Stomach (tissue), 9 donors: ENCODE data around the gene PKLR. TPM values are rescaled to one million over a fixed set of nuclear protein-coding genes. Genes with fewer than 3 reads are reported as not detected.

Experiments
- DNase-seq, 2 donors: peaks; one replicate each; pipeline versions ENCODE4 v3.0.0 to v3.0.0-alpha.2; 2013 to 2019
- H3K27ac ChIP-seq, 5 donors: fragments of 200-600 bp in 4 of 5; sonication (generic) in 4 of 5; one replicate each; pipeline ENCODE4 v1.5.1; 2013 to 2019; ENCODE audit warnings: mild to moderate bottlenecking in 1 of 5, moderate library complexity in 1 of 5
- H3K27me3 ChIP-seq, 3 donors: fragments of 200-600 bp; sonication (generic); one replicate each; pipeline ENCODE4 v1.5.1; 2017 to 2019; ENCODE audit warnings: mixed run types in 1 of 3
- H3K36me3 ChIP-seq, 4 donors: fragments of 200-600 bp; sonication (generic); 1 replicate in 3 of 4; 2 replicates in 1 of 4; pipeline ENCODE4 v1.5.1; 2016 to 2019
- H3K4me1 ChIP-seq, 4 donors: fragments of 200-600 bp; sonication (generic); one replicate each; pipeline ENCODE4 v1.5.1; 2016 to 2019
- H3K4me3 ChIP-seq, 4 donors: fragments of 200-600 bp; sonication (generic) in 3 of 4; one replicate each; pipeline ENCODE4 v1.5.1; 2016 to 2019; ENCODE audit warnings: mild to moderate bottlenecking in 1 of 4
- H3K9me3 ChIP-seq, 4 donors: fragments of 200-600 bp; sonication (generic); one replicate each; pipeline ENCODE4 v1.5.1; 2016 to 2019
- CTCF ChIP-seq, 7 experiments: fragments of 450-650 bp in 4 of 7; fragments of 200-600 bp in 3 of 7; sonication (generic) in 3 of 7; IDR thresholded peaks; one replicate each; pipeline ENCODE4 v1.5.1; 2016 to 2019; ENCODE audit warnings: antibody characterized with exemption in 7 of 7, control low read depth in 2 of 7, mild to moderate bottlenecking in 1 of 7
- EP300 ChIP-seq: sonication (generic); formaldehyde crosslinking; IDR thresholded peaks from one replicate; pipeline ENCODE4 v1.6.1; 2017; ENCODE audit warnings: antibody characterized with exemption
- POLR2A ChIP-seq, 4 donors: fragments of 450-650 bp; IDR thresholded peaks; one replicate each; pipeline ENCODE4 v1.6.1; 2016; ENCODE audit warnings: antibody characterized with exemption in 4 of 4, control low read depth in 2 of 4, mild to moderate bottlenecking in 1 of 4, moderate library complexity in 1 of 4
- POLR2AphosphoS5 ChIP-seq, 3 donors: sonication (generic); formaldehyde crosslinking; IDR thresholded peaks; one replicate each; pipeline ENCODE4 v1.6.1; 2016; ENCODE audit warnings: antibody characterized with exemption in 3 of 3
- WGBS, 5 donors: extraction: QIAGEN DNeasy Blood & Tissue Kit in 3 of 5; methylation state at CpG; one replicate each; pipeline versions ENCODE4 v1.1.5 to v1.1.7; 2013 to 2018; 5-methylcytosine and 5-hydroxymethylcytosine counted together
- intact Hi-C: fragments of 100-400 bp; cut with DNase I; formaldehyde crosslinking; loops from one replicate; pipeline ENCODE4 v1.15.1; 2023; ENCODE audit warnings: low total_unique reads
- polyA plus RNA-seq, 3 donors: library from polyadenylated mRNA; stranded (reverse); fragments of 200-250 nt; gene quantifications; one replicate each; pipeline ENCODE4 v1.2.3, GENCODE V29; 2013
- total RNA-seq, 5 donors: library from RNA; depleted of rRNA; stranded (reverse); fragments of >200 nt; gene quantifications; one replicate each; pipeline versions ENCODE4 v1.1.0 to v1.2.3, GENCODE V29; 2014 to 2016
- donor health status: healthy with polysubstance abuse.
- donor health status: Bipolar disorder and iron deficiency.
- donor health status: healthy.

PKLR gene
- total and polyA plus RNA-seq, 8 donors, result 4.6 TPM; not detected in 7

GRCh38 chr1:155305881-155306391 lies 4.7 kb upstream of the PKLR start:
- Histone ChIP-seq H3K36me3 (peaks cover 0 to 4% (median 1%) of the 10 kb centered on the region in 4 donors), H3K4me3 (no peak overlapping the region), H3K27ac (no peak overlapping the region), H3K27me3 (no peaks in the 10 kb centered on the region), H3K9me3 (no peaks in the 10 kb centered on the region), H3K4me1 (peaks cover 17 to 28% (median 22%) of the 10 kb centered on the region in 4 donors)
- DNase-seq, result no peak
- intact Hi-C loops, result no loop called here
- WGBS, 5 donors, result 63 to 86% (median 72%) methylated on average over 7 of the region's 7 CpGs
- TF ChIP-seq CTCF (IDR thresholded peaks at IDR 0.05), result no peak

DNA sequence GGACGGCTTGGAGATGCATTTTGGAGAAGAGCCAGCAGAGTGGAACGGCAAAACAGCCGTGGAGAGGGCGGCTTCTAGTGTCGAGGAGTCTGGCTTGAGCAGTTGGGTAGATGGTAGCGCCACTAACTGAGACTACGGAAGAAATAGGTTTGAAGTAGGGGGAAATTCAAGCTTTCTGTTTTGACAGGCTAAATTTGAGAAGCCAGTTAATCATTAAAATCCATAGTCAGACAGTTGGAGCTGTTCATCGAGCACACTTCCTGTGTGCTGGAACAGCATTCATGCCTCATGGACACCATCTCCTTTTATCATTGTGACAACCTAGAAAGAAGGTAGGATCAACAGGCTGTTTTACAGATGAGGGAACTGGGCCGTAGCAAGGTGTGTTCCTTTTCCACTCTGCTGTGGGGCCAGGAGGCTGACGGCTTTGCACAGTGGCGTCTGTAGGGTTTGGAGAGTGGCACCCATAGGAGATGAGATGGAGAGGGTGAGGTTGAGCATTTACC lies 3.4 kb upstream of the PKLR start:
- Histone ChIP-seq H3K4me1 (peaks cover 4 to 15% (median 9%) of the 10 kb centered on the region in 4 donors), H3K4me3 (no peak overlapping the region), H3K9me3 (no peaks in the 10 kb centered on the region), H3K27ac (no peak overlapping the region), H3K36me3 (no peaks in the 10 kb centered on the region), H3K27me3 (no peaks in the 10 kb centered on the region)
- intact Hi-C loops, result no loop called here
- TF ChIP-seq POLR2AphosphoS5 (IDR thresholded peaks at IDR 0.05) (no peak), POLR2A (IDR thresholded peaks at IDR 0.05) (no peak), CTCF (IDR thresholded peaks at IDR 0.05) (no peak), EP300 (no peak)
- 71 to 80% (median 75%) methylated on average over 11 of the region's 11 CpGs for WGBS, 5 donors
- DNase-seq, result no peak

DNA sequence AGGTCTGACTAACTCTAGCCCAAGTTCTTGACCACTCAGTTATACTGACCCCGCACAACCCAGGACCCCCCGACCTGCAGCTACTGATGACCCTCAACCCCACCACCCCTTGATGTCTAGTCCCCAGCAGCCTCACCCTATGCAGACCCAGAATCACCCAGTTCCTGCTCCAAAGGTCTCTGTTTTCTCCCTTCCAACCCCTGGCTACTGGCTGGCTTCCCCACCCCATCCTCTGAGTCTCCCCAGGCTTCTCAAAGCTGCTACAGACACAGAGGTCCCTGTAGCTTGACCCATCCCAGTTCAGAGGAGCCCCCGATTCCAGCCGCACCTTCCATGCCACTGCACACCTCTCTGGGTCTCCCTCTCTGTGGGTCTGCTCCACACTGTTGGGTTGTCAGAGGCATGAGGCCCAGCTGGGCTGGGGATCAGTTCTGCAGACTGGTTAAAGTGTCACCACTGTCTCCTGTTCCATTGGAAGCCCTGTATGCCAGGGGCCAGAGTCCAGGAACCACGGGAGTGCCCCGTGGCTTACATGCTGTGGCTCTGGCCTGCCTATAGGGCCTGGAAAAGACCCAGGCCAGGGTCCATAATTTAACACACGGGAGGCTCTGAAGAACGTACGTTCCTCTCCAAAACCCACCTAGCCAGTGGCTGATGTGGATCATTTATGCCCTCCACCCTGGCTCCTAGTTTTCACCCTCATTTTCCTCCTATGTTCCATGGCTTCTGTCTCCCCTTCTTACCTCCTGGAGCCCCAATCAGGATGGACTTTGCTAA lies 497 bp downstream of the PKLR start:
- H3K27me3 ChIP-seq, result peaks cover 2 to 20% (median 7%) of the 10 kb centered on the region in 3 donors
- no peak overlapping the region for H3K4me3 ChIP-seq
- no peaks in the 10 kb centered on the region for H3K9me3 ChIP-seq
- H3K27ac ChIP-seq, result no peak overlapping the region
- TF ChIP-seq CTCF (IDR thresholded peaks at IDR 0.05) (no peak), POLR2A (IDR thresholded peaks at IDR 0.05) (no peak), EP300 (no peak), POLR2AphosphoS5 (IDR thresholded peaks at IDR 0.05) (no peak)
- intact Hi-C loops, result no loop called here
- peaks cover 0 to under 1% (median 0%) of the 10 kb centered on the region in 4 donors for H3K4me1 ChIP-seq
- 83 to 89% (median 85%) methylated on average over 9 of the region's 9 CpGs for WGBS, 5 donors
- no peaks in the 10 kb centered on the region for H3K36me3 ChIP-seq
- DNase-seq, result no peak

- 91 to 96% (median 94%) methylated on average over 8 of the region's 8 CpGs for WGBS, 5 donors
- no peak overlapping the region for H3K4me3 ChIP-seq
- H3K27ac ChIP-seq, result no peak overlapping the region
- no peaks in the 10 kb centered on the region for H3K9me3 ChIP-seq
- TF ChIP-seq CTCF (IDR thresholded peaks at IDR 0.05) (no peak), EP300 (no peak), POLR2AphosphoS5 (IDR thresholded peaks at IDR 0.05) (no peak), POLR2A (IDR thresholded peaks at IDR 0.05) (no peak)
- H3K4me1 ChIP-seq, result peaks cover 5 to 7% (median 6%) of the 10 kb centered on the region in 4 donors
- peaks cover 7 to 28% (median 14%) of the 10 kb centered on the region in 3 donors for H3K27me3 ChIP-seq
- DNase-seq, result no peak
- intact Hi-C loops, result no loop called here
- H3K36me3 ChIP-seq, result no peaks in the 10 kb centered on the region
Observed at GRCh38 chr1:155300024-155300423, 1.2 kb downstream of the PKLR start.
